ENCODE measurements around the gene SCFD2. TPM values are rescaled to one million over a fixed set of nuclear protein-coding genes. Genes with fewer than 3 reads are reported as not detected.
"Not testable (repeated sequence)": the region's sequence is repeated elsewhere in the genome, so short reads cannot be mapped to it uniquely, and the experiment has no call there.

The SCFD2 gene
- total RNA-seq, 1 donor from 2014 or later, result 19.2 TPM

GRCh38 chr4:53237811-53238210 is 128.1 kb downstream of the SCFD2 start:
- DNase-seq, result not testable (repeated sequence)

- not testable (repeated sequence) for DNase-seq
Measured at GRCh38 chr4:53236624-53237023, 129.2 kb downstream of the SCFD2 start.

- DNase-seq, result no peak
Measured at GRCh38 chr4:53235547-53235946, 130.3 kb downstream of the SCFD2 start.

GRCh38 chr4:53234669-53235068 is 131.2 kb downstream of the SCFD2 start:
- DNase-seq, result no peak

GRCh38 chr4:53234111-53234510 is 131.8 kb downstream of the SCFD2 start:
- DNase-seq, result no peak

- DNase-seq, result no peak
Measured at GRCh38 chr4:53233114-53233795, 132.6 kb downstream of the SCFD2 start.

- DNase-seq, result no peak
Measured at GRCh38 chr4:53232371-53232770, 133.5 kb downstream of the SCFD2 start.

GRCh38 chr4:53228036-53228435 is 137.8 kb downstream of the SCFD2 start:
- DNase-seq, result no peak

GRCh38 chr4:53227451-53227850 is 138.4 kb downstream of the SCFD2 start:
- DNase-seq, result no peak

- DNase-seq, result no peak
Measured at GRCh38 chr4:53221832-53222480, 143.9 kb downstream of the SCFD2 start.

- not testable (repeated sequence) for DNase-seq
Measured at GRCh38 chr4:53219148-53219547, 146.7 kb downstream of the SCFD2 start.

- DNase-seq, result no peak
Measured at GRCh38 chr4:53208753-53209152, 157.1 kb downstream of the SCFD2 start.

- DNase-seq, result no peak
Measured at GRCh38 chr4:53205970-53206369, 159.9 kb downstream of the SCFD2 start.

GRCh38 chr4:53199356-53199755 is 166.5 kb downstream of the SCFD2 start:
- DNase-seq, result no peak

- peak; percentile 79 for DNase-seq
Measured at GRCh38 chr4:53197772-53198142, 168.1 kb downstream of the SCFD2 start.

GRCh38 chr4:53196882-53197771 is 168.7 kb downstream of the SCFD2 start:
- peak; percentile 93 for DNase-seq

- peak; percentile 79 for DNase-seq
Measured at GRCh38 chr4:53195815-53196661, 169.8 kb downstream of the SCFD2 start.

- no peak for DNase-seq
Measured at GRCh38 chr4:53194727-53195126, 171.1 kb downstream of the SCFD2 start.

- no peak for DNase-seq
Measured at GRCh38 chr4:53193111-53193510, 172.8 kb downstream of the SCFD2 start.

GRCh38 chr4:53192496-53192895 is 173.4 kb downstream of the SCFD2 start:
- no peak for DNase-seq

GRCh38 chr4:53191997-53192396 is 173.9 kb downstream of the SCFD2 start:
- DNase-seq, result no peak

- no peak for DNase-seq
Measured at GRCh38 chr4:53189011-53189410, 176.8 kb downstream of the SCFD2 start.
